Measurements from ENCODE around the gene ZCCHC3.
"Not testable (repeated sequence)": the region's sequence is repeated elsewhere in the genome, so short reads cannot be mapped to it uniquely, and the experiment has no call there.

ZCCHC3 gene

DNA sequence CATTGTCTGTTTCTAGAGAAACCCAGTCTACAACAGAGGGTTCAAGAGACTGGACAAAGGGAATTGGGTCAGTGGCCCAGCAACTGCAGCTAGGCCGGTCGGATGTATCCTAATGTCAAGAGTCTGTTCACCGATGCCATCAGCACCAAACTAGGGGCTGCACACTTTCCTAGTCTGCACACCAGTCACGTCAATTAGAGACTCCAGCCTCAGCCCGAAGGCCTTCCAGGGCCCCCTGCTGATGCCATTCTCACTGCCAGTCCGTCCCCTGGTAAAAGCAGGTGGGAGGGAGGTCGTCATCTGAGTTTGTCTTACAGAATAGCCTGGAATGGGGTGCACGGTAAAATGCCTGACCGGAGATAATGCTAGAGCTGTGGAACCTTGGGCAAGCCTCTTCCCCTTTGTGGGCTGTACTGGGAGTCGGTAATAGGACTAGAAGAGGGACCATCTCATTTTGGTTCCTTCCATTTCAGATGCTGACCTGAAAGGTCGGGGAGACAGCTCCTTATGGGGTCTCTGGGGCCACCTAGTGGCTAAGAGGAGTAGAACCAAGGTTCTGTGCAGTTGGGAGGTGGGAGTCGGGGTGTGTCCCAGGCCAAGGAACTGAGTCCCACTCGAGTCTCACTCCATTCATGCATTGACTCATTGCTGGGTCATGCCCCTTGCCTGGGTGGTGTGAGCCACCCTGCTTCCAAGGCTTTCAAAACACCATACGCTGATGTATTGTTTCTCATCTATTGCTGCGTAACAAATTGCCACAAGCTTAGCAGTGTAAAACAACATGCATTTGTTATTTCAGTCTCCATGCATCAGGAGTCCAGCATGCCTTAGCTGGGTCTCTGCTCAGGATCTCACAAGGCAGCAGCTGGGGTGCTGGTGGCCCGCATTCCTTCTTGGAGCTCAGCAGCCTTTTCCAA is 33.1 kb downstream of the ZCCHC3 start:
- intact Hi-C loops (cut with DNase I): loop anchor here (1.0 to 2.0 kb wide), 2 partner anchors 64 to 121 kb away; no protein-coding TSS in a partner anchor

DNA sequence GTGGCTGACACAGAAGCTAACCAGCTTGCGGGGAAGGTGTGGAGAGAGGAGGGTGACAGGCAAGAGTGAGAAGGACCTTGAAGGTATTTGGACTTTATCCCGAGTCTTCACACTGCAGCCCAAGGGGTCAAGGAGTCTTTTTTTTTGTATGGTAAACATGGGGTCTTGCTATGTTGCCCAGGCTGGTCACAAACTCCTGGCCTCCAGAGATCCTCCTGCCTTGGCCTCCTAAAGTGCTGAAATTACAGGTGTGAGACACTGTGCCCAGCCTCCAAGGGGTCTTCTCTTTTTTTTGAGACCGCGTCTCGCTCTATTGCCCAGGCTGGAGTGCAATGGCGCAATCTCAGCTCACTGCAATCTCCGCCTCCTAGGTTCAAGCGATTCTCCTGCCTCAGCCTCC is 37.2 kb downstream of the ZCCHC3 start:
- intact Hi-C loops (cut with DNase I): no loop called here

More for the DNA sequence above, 33.1 kb downstream of the ZCCHC3 start:
- peak in 7 of 10 donors; percentile 26 to 93 (median 64) for DNase-seq

DNA sequence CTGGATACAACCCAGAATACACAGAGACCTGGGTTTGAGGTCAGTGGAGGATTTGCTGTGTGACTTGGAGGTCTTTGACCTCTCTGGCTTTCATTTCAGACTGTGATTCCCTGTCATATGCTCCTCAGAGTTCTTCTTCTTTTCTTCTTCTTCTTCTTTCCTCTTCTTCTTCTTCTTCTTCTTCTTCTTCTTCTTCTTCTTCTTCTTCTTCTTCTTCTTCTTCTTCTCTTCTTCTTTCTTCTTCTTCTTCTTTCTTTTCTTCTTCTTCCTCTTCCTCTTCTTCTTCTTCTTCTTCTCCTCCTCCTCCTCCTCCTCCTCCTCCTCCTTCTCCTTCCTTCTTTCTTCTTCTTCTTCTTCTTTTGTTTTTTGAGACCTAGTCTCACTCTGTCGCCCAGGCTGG is 38.7 kb downstream of the ZCCHC3 start:
- intact Hi-C loops (cut with DNase I); DNase-seq: not testable (repeated sequence)

More for the DNA sequence above, 37.2 kb downstream of the ZCCHC3 start:
- no peak for DNase-seq

DNA sequence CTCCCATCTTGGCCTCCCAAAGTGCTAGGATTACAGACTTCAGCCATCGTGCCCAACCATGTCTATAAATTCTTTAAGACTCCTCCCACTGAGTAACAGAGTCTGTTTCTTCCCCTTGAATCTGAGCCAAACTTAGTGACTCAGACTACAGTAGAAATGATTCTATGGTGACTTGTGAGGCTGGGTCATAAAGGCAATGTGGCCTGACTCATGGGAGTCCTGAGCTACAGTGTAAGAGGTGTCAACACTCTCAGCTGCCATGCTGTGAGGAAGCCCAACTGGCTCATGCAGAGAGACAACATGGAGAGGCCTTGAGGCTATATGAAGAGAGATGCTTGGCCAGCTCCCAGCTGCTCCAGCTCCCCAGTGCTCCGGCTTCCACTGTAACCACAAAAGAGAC is 44.3 kb downstream of the ZCCHC3 start:
- intact Hi-C loops (cut with DNase I): no loop called here

DNA sequence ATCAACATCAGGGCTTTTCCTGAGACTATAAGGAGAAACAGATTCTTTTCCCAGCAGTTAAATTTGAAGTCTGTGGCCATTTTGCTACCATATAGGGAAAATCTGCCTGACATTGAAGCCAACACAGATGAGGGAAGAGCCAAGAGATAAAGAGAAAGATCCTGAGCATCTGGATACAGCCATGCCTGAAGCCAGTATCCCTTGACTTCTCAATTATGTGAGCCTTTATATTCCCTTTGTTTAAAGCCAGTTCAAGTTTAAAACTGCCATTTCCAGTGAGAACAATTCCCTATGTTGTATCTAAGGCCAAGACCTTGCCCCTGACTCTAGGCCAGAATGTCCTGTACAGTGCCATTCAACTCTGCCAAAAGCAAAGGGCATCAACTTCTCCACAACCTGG is 45.7 kb downstream of the ZCCHC3 start:
- no peak for DNase-seq
- intact Hi-C loops (cut with DNase I): no loop called here

More for the DNA sequence above, 44.3 kb downstream of the ZCCHC3 start:
- no peak for DNase-seq

DNA sequence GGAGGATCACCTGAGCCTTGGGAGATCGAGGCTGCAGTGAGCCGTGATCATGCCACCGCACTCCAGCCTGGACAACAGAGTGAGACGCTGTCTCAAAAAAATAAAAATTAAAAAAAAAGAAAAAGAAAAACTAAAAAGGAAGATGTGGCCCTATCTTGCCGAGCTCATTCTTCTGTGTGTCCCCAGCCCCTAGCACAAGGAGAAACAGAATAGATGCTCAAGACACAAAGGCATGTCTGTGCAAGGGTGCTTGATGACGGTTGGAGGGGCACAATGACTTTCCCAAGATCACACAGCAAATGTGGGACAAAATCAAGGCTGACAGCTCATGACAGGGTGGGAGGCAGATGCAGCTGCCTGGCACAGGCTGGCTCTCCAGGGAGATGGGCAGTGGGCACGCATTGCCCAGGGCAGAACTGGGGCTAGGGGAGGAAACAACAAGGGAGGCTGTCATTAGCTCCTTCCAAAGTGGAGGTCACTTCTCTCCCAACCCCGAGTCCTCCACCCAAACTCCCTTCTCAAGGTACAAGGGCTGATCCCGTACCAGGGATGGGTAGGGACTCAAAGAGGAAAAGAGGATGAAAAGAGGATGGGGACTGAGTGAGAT is 48.8 kb downstream of the ZCCHC3 start:
- intact Hi-C loops (cut with DNase I): no loop called here
- DNase-seq: peak in 1 of 10 donors; percentile 72

DNA sequence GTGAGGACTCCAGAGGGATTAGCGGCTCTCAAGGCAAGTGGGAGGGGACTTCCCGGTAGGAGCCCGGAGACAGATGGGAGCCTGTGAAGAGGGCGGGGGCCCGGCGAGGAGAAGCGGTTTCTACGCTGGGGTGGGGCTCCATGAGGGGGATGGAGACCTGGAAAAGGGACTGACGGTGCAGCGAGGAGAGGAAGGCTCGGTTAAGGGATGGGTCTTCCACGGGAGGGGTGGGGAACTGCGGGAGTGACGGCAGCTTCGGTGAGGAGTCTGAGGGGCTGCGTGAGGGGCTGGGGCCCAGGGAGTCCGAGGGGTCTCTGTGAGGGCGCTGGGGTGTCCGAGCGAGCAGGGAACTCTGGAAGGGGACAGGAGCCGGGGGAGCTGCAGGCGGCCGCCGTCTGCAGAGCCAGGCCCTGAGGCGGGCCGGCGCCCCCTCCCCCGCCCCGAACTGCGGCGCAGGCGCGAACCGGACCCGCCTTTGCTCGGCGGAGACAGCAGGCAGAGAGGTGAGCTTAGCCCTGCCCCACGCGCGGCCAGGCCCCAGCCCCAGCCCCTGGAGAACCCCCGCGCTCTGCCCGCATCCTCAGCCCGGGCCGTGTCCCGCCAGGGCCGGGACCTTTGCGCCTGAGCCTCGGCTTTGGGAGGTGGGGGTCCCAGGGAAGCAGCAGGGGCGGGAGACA is 49.4 kb downstream of the ZCCHC3 start, which contains the start of gene NRSN2:
TSS of gene NRSN2 (plus strand) at position 472 of the 677 bp plus-strand sequence. CDS start 2,533 bp downstream, outside the sequence.
- intact Hi-C loops (cut with DNase I): no loop called here
- DNase-seq: peak; percentile 52 to 96 (median 74)

DNA sequence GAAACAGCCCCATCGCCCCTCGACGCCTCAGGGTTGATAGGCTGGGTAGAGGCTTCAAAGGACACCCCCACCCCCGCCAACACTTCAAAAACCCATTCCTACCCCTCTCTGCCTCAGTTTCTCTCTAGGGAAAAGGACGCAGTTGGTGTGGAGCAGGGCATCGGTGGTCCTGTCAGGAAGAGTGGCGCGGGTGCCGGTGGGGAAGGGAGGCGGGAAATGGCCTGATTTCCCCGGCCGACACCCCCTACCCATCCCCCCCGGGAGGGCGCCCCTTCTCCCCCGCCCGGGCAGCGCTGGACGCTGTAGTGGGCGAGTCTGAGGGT is 49.9 kb downstream of the ZCCHC3 start:
- no peak for DNase-seq
- intact Hi-C loops (cut with DNase I): no loop called here

DNA sequence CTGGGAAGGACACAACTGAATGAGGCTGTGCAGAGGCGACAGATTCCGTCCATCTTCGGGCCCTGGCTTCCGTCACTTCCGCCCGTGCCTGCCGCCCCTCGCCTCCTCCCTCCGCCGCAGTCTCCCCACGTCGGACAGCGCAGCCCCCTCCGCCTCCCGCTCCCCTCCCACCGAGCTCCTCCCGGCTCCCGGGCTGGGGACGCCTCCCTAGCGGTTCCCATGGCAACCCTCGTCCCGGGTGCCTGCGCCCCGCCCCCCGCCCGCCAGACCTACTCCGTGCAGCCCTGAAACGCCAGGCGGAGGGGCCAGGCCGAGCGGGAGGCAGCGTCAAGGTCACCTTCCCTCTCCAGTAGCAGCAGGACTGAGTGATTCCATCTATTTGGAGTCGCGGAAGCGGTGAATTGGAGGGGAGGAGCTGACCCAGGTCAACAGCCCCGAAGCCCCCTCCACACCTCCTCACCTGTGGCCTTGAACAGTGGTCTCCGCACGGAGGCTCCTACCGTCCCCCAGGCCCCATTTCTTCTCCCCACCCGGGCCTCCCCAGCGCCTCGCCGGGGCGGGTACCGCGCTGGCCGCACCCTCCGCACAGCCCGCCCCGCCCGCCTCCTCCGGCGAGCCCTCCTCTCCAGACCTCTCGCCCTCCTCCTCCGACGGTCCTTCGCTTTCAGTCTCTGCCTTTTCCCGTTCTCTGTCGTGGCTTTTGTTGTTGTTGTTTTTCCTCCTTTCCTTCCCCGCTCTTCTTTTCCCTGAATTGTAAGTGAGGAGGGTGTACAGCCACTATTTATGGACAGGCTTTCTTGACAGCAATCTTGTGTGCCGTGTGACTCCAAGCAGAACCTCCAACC is 50.5 kb downstream of the ZCCHC3 start:
- DNase-seq: peak; percentile 81 to 99 (median 92)
- intact Hi-C loops (cut with DNase I): no loop called here

DNA sequence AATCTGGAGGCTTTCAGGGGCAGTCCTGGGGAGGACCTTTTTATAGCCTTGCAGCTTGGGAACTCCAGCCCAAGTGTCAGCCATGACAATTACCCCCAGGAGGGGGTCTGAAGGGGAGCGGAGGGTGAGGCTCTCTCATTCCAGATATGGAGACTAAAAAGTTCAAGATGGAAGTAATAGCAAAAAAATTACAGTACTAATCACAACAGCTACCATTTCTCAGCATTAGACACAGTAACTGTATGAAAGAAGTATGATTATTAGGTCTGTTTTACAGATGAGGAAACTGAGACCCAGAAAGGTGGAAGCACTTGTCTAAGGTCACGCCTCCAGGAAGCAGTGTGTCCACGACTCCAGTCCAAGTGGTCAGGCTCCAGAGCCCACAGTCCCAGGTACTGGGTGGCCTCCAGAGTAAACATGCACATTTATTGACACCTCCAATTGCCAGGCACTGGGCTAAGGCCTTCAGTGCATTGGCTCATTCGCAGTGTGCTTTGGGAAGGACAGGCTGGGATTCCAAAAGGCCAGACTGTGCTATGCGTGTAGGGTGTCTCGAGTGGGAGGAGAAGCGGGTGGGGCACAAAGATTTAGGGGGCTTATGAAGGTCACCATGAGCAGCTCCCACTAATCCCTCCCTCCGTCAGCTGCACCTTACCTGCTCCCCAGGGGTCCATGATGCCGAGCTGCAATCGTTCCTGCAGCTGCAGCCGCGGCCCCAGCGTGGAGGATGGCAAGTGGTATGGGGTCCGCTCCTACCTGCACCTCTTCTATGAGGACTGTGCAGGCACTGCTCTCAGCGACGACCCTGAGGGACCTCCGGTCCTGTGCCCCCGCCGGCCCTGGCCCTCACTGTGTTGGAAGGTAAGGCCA is 51.8 kb downstream of the ZCCHC3 start:
- intact Hi-C loops (cut with DNase I): no loop called here
- DNase-seq: peak in 1 of 10 donors; percentile 72

All from posterior cingulate gyrus (tissue), 11 donors.